Measurements from ENCODE around the gene SIN3A. TPM values are rescaled to one million over a fixed set of nuclear protein-coding genes. Genes with fewer than 3 reads are reported as not detected.

SIN3A gene
- total RNA-seq, 1 experiment from 2014 or later, result 107 TPM

GRCh38 chr15:75360856-75361255 is 90.6 kb downstream of the SIN3A start:
- ChIA-PET POLR2A (no interaction called here), CTCF (no interaction called here)
- no peak overlapping the region for H3K4me3 ChIP-seq (ENCODE audit: low read depth in 2 of 2, low read length in 2 of 2)
- no TSS peak for BruUV-seq (replicated peaks)
- H3K27me3 ChIP-seq (ENCODE audit: control insufficient read depth, insufficient read depth, low read length), result no peaks in the 10 kb centered on the region
- no peaks in the 10 kb centered on the region; the same call in 1 of the 2 replicates for H3K36me3 ChIP-seq (ENCODE audit: control insufficient read depth, insufficient read depth, low read length)
- intact Hi-C loops (cut with micrococcal nuclease; ENCODE audit: unreplicated experiment) (no loop called here), in situ Hi-C loops (cut with HindIII; ENCODE audit: low pct_unique_long_range_greater_than_20kb, low sequenced_read_pairs) (no loop called here)
- TF ChIP-seq TCF7L2 (IDR thresholded peaks at IDR 0.05; ENCODE audit: low read depth, low read length) (no peak), POLR2AphosphoS5 (IDR thresholded peaks at IDR 0.05; ENCODE audit: low read depth, low read length) (no peak), REST (IDR thresholded peaks at IDR 0.05; ENCODE audit: insufficient read depth in 1 of 2, low read depth in 2 of 2, low read length in 1 of 2) (no peak), CTCF (IDR thresholded peaks at IDR 0.05) (no peak), SIN3A (IDR thresholded peaks at IDR 0.05; ENCODE audit: borderline replicate concordance, insufficient read depth, low read depth, low read length) (no peak)
- ATAC-seq (no peak), DNase-seq (ENCODE audit: low read depth, low spot score) (no peak)
- no peaks in the 10 kb centered on the region for H3K4me1 ChIP-seq (ENCODE audit: control insufficient read depth, insufficient read depth, low read length)
- no peaks in the 10 kb centered on the region for H3K9me3 ChIP-seq (ENCODE audit: control insufficient read depth, insufficient read depth, low read depth, low read length)
- H3K27ac ChIP-seq (ENCODE audit: low read length), result no peak overlapping the region

DNA sequence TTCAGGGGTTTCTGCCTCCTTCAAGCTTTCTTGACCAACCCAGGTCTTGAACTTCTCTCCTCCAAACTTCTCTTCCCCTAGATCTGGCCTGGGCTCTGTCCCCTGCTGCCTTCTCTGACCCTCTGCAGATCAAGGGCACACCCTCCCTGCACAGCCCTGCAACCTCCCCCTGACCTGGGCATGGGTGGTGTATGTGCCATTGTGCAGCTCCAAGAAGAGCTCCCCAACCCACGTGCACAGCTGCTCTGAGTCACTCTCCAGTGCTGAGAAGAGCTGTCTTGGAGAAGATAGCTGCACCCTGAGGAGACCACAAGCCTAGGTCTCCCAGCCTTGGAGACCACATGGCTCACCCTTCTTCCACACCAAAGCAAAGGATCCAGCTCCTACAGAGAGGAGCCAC is 91.1 kb downstream of the SIN3A start:
- ATAC-seq, result no peak
- no peak overlapping the region for H3K27ac ChIP-seq (ENCODE audit: low read length)
- no peaks in the 10 kb centered on the region for H3K4me1 ChIP-seq (ENCODE audit: control insufficient read depth, insufficient read depth, low read length)
- H3K4me3 ChIP-seq (ENCODE audit: low read depth in 2 of 2, low read length in 2 of 2), result no peak overlapping the region
- in situ Hi-C loops (cut with HindIII; ENCODE audit: low pct_unique_long_range_greater_than_20kb, low sequenced_read_pairs), result no loop called here
- DNase-seq (ENCODE audit: low read depth, low spot score), result no peak
- ChIA-PET POLR2A (no interaction called here), CTCF (interaction anchor here (0.6 kb wide), 1 partner anchor 37 kb away, joined by 3 read pairs; no protein-coding TSS in a partner anchor)
- no peaks in the 10 kb centered on the region for H3K27me3 ChIP-seq (ENCODE audit: control insufficient read depth, insufficient read depth, low read length)
- no peaks in the 10 kb centered on the region; the same call in 1 of the 2 replicates for H3K36me3 ChIP-seq (ENCODE audit: control insufficient read depth, insufficient read depth, low read length)
- no peaks in the 10 kb centered on the region for H3K9me3 ChIP-seq (ENCODE audit: control insufficient read depth, insufficient read depth, low read depth, low read length)
- intact Hi-C loops (cut with micrococcal nuclease; ENCODE audit: unreplicated experiment), result no loop called here
- TF ChIP-seq REST (IDR thresholded peaks at IDR 0.05; ENCODE audit: insufficient read depth in 1 of 2, low read depth in 2 of 2, low read length in 1 of 2) (no peak), CTCF (IDR thresholded peaks at IDR 0.05) (no peak), POLR2AphosphoS5 (IDR thresholded peaks at IDR 0.05; ENCODE audit: low read depth, low read length) (no peak), SIN3A (IDR thresholded peaks at IDR 0.05; ENCODE audit: borderline replicate concordance, insufficient read depth, low read depth, low read length) (no peak), TCF7L2 (IDR thresholded peaks at IDR 0.05; ENCODE audit: low read depth, low read length) (no peak)
- no TSS peak for BruUV-seq (replicated peaks)

Measured in Panc1 (cell line).